ENCODE results near the gene SPECC1.

DNA sequence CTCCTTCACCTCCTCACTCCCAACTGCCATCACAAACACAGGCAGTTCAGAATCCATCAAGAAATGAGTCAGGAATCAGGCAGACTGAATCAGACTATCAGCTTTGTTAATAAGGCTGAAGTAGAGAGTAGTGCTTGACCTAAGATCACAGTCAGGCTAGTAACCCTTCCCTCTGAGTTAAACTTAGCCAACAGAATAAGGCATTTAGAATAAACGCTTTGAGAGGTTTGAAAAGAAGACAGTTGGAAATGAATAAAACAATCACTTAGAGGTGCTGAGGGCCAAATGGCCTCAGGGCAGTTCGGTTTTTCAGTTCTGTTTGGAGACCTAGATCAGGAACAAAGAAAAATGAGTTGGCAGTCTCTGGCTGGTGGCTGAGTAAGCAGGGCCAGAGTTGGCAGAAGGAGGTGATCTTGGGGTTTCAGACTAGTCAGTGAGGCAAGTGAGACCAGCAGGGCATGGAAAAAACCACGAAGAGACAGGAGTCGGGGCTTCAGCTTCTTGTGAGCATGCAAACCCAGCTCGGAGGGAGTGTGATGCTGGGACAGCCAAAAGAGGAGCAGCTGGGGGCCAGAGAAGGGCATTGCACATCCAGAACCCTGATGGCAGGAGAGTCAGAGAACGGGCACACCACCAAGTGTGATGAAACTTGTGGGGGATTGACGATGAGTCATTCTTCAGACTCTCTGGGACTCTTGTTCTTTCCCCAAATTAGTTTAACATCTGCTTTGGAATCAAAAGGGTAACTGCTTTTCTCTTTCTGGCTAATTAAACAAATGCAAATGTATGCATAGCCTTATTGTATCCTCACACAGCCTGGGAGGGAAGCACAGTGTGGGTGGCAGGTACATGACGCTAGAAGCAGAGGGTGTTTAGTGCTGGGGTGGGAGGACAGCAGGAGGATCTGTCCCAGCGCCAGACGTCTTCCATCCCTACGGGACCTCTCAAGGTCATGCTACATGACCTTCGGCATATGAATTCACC, 54.8 kb downstream of the SPECC1 start:
- TF ChIP-seq, protein P1, sequence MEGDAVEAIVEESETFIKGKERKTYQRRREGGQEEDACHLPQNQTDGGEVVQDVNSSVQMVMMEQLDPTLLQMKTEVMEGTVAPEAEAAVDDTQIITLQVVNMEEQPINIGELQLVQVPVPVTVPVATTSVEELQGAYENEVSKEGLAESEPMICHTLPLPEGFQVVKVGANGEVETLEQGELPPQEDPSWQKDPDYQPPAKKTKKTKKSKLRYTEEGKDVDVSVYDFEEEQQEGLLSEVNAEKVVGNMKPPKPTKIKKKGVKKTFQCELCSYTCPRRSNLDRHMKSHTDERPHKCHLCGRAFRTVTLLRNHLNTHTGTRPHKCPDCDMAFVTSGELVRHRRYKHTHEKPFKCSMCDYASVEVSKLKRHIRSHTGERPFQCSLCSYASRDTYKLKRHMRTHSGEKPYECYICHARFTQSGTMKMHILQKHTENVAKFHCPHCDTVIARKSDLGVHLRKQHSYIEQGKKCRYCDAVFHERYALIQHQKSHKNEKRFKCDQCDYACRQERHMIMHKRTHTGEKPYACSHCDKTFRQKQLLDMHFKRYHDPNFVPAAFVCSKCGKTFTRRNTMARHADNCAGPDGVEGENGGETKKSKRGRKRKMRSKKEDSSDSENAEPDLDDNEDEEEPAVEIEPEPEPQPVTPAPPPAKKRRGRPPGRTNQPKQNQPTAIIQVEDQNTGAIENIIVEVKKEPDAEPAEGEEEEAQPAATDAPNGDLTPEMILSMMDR (IDR thresholded peaks at IDR 0.05; ENCODE audit: extremely low read depth in 1 of 2, insufficient read depth in 1 of 2, low read depth in 1 of 2, low read length in 2 of 2) = no peak
- TF ChIP-seq EZH2 (IDR thresholded peaks at IDR 0.05; ENCODE audit: borderline replicate concordance, low read depth, low read length, severe bottlenecking) = no peak
